ENCODE measurements around the gene MS4A14.

- no peak for TF ChIP-seq CTCF (IDR thresholded peaks at IDR 0.05)
- no peak for TF ChIP-seq POLR2A (IDR thresholded peaks at IDR 0.05)
Measured at GRCh38 chr11:60377401-60378136, 18.7 kb upstream of the MS4A14 start.
